Measurements from ENCODE around the gene DIAPH2. TPM values are rescaled to one million over a fixed set of nuclear protein-coding genes. Genes with fewer than 3 reads are reported as not detected.

DIAPH2 gene
- total and polyA plus RNA-seq, 2 donors (not counting 1 experiment from before 2014, with no cell fraction given): 16.8 to 18.5 TPM

DNA sequence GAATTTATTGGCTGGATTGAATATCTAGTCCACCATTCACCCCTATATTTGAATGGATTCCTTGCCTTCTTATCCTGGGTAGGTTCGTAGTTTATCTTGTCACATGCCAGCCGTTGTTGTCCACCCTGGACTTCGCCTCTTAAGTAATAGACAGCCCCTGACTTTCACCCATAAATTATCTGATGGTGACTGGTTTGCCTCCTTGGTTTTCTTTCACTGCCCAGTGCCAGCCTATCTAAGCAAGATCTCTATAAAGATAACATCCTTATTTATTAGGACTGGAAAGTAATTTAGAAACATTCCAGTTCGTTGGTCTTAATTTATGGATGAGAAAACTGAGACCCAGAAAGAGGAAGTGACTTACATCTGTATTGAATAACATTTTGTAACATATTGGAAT is 609.4 kb downstream of the DIAPH2 start:
- no peaks in the 10 kb centered on the region for H3K79me2 ChIP-seq (ENCODE audit: control insufficient read depth, insufficient read depth, low read length)
- H2AFZ ChIP-seq (ENCODE audit: low read length): no peak overlapping the region
- TF ChIP-seq EZH2 (IDR thresholded peaks at IDR 0.05; ENCODE audit: low read length, missing control alignments): no peak
- TF ChIP-seq CTCF (conservative IDR thresholded peaks at IDR 0.05 in 1 of 2, IDR thresholded peaks at IDR 0.05 in 1 of 2; ENCODE audit: low read depth in 1 of 2, low read length in 2 of 2): no peak
- no peaks in the 10 kb centered on the region for H3K36me3 ChIP-seq (ENCODE audit: control insufficient read depth, insufficient read depth, low read length)
- no peaks in the 10 kb centered on the region for H3K27me3 ChIP-seq (ENCODE audit: control insufficient read depth, insufficient read depth, low read length)
- H3K9me3 ChIP-seq (ENCODE audit: control insufficient read depth, insufficient read depth, low read depth, low read length): no peaks in the 10 kb centered on the region
- no peak overlapping the region for H3K9ac ChIP-seq (ENCODE audit: insufficient read depth, low read length)
- no peak overlapping the region for H3K4me3 ChIP-seq (replicated peaks in 1 of 4; ENCODE audit: control extremely low read depth in 1 of 4, insufficient read depth in 1 of 4, low read depth in 3 of 4, low read length in 4 of 4)
- no peak for DNase-seq (ENCODE audit: low read depth in 2 of 2)
- no peaks in the 10 kb centered on the region for H3K4me1 ChIP-seq (ENCODE audit: control insufficient read depth, extremely low read depth, insufficient read depth, low read length)
- H3K4me2 ChIP-seq (ENCODE audit: extremely low read depth, insufficient read depth, low read length): no peak overlapping the region
- H4K20me1 ChIP-seq (ENCODE audit: control insufficient read depth, extremely low read depth, insufficient read depth, low read length): no peaks in the 10 kb centered on the region
- H3K27ac ChIP-seq (ENCODE audit: insufficient read depth, low read length): no peak overlapping the region

DNA sequence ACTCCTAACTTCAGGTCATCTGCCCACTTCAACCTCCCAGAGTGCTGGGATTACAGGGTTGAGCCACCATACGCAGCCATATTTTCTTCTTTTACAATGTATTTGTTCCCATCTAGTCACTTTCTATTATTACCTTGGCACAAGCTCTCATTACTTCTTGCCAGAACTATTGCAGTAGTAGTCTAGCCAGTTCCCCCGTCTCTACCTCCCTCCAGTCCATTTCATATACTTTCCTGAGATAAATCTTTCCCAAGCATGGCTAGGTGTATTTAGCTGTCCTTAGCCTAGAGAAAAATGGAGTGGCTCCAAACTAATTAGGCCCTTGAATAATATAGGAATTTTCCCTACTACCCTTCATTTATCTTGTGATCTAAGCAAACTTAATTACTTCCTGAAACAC is 611.3 kb downstream of the DIAPH2 start:
- Histone ChIP-seq H3K4me1 (ENCODE audit: control insufficient read depth, extremely low read depth, insufficient read depth, low read length) (no peaks in the 10 kb centered on the region), H3K27ac (ENCODE audit: insufficient read depth, low read length) (no peak overlapping the region), H3K79me2 (ENCODE audit: control insufficient read depth, insufficient read depth, low read length) (no peaks in the 10 kb centered on the region), H3K9me3 (ENCODE audit: control insufficient read depth, insufficient read depth, low read depth, low read length) (no peaks in the 10 kb centered on the region), H4K20me1 (ENCODE audit: control insufficient read depth, extremely low read depth, insufficient read depth, low read length) (no peaks in the 10 kb centered on the region), H3K9ac (ENCODE audit: insufficient read depth, low read length) (no peak overlapping the region), H3K4me3 (replicated peaks in 1 of 4; ENCODE audit: control extremely low read depth in 1 of 4, insufficient read depth in 1 of 4, low read depth in 3 of 4, low read length in 4 of 4) (no peak overlapping the region), H3K36me3 (ENCODE audit: control insufficient read depth, insufficient read depth, low read length) (no peaks in the 10 kb centered on the region), H3K27me3 (ENCODE audit: control insufficient read depth, insufficient read depth, low read length) (no peaks in the 10 kb centered on the region), H2AFZ (ENCODE audit: low read length) (no peak overlapping the region), H3K4me2 (ENCODE audit: extremely low read depth, insufficient read depth, low read length) (no peak overlapping the region)
- DNase-seq (ENCODE audit: low read depth in 2 of 2): no peak
- TF ChIP-seq CTCF (conservative IDR thresholded peaks at IDR 0.05 in 1 of 2, IDR thresholded peaks at IDR 0.05 in 1 of 2; ENCODE audit: low read depth in 1 of 2, low read length in 2 of 2) (no peak), EZH2 (IDR thresholded peaks at IDR 0.05; ENCODE audit: low read length, missing control alignments) (no peak)

GRCh38 chrX:97306771-97307470 is 622.3 kb downstream of the DIAPH2 start:
- H3K9me3 ChIP-seq (ENCODE audit: control insufficient read depth, insufficient read depth, low read depth, low read length): no peaks in the 10 kb centered on the region
- no peaks in the 10 kb centered on the region for H3K4me1 ChIP-seq (ENCODE audit: control insufficient read depth, extremely low read depth, insufficient read depth, low read length)
- no peak overlapping the region for H2AFZ ChIP-seq (ENCODE audit: low read length)
- H3K27ac ChIP-seq (ENCODE audit: insufficient read depth, low read length): no peak overlapping the region
- no peaks in the 10 kb centered on the region for H4K20me1 ChIP-seq (ENCODE audit: control insufficient read depth, extremely low read depth, insufficient read depth, low read length)
- H3K79me2 ChIP-seq (ENCODE audit: control insufficient read depth, insufficient read depth, low read length): no peaks in the 10 kb centered on the region
- H3K4me3 ChIP-seq (replicated peaks in 1 of 4; ENCODE audit: control extremely low read depth in 1 of 4, insufficient read depth in 1 of 4, low read depth in 3 of 4, low read length in 4 of 4): no peak overlapping the region
- no peaks in the 10 kb centered on the region for H3K36me3 ChIP-seq (ENCODE audit: control insufficient read depth, insufficient read depth, low read length)
- H3K27me3 ChIP-seq (ENCODE audit: control insufficient read depth, insufficient read depth, low read length): no peaks in the 10 kb centered on the region
- TF ChIP-seq CTCF (conservative IDR thresholded peaks at IDR 0.05 in 1 of 2, IDR thresholded peaks at IDR 0.05 in 1 of 2; ENCODE audit: low read depth in 1 of 2, low read length in 2 of 2): no peak
- no peak for TF ChIP-seq EZH2 (IDR thresholded peaks at IDR 0.05; ENCODE audit: low read length, missing control alignments)
- H3K9ac ChIP-seq (ENCODE audit: insufficient read depth, low read length): no peak overlapping the region
- DNase-seq (ENCODE audit: low read depth in 2 of 2): no peak
- no peak overlapping the region for H3K4me2 ChIP-seq (ENCODE audit: extremely low read depth, insufficient read depth, low read length)

Measured in fibroblast of lung (primary cell).